Measurements from ENCODE around the gene ACIN1. TPM values are rescaled to one million over a fixed set of nuclear protein-coding genes. Genes with fewer than 3 reads are reported as not detected.
A peak's percentile ranks its signal among the peaks of the same experiment; 100 is the strongest.

Gene ACIN1
- total and polyA plus RNA-seq, 2 of the 13 experiments (the other 11 are each of a cell fraction or from before 2014, with no cell fraction given) = 165 to 183 TPM

DNA sequence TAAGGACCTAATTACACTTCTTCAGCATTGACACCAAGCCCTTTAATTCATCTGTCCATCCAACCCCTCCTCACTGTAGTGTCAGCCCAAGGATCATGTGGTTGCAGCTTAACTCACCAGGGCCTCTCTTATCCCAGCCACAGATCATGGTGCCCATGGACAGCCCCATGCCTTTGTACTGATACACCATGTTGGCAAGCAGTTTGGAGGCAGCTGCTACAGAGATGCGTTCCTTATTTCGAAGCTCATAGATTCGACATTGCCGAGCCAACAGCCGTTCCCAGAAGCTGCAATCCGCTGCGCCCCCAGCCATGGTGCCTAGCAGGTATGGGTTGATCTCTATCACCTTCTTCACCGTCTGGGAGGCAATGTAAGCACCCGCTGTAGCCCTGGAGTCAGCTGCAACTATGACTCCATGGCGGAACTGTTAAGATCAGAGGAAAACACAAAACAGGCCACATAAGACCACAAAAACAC is 61.6 kb downstream of the ACIN1 start (continued):
- TF ChIP-seq, protein P1, sequence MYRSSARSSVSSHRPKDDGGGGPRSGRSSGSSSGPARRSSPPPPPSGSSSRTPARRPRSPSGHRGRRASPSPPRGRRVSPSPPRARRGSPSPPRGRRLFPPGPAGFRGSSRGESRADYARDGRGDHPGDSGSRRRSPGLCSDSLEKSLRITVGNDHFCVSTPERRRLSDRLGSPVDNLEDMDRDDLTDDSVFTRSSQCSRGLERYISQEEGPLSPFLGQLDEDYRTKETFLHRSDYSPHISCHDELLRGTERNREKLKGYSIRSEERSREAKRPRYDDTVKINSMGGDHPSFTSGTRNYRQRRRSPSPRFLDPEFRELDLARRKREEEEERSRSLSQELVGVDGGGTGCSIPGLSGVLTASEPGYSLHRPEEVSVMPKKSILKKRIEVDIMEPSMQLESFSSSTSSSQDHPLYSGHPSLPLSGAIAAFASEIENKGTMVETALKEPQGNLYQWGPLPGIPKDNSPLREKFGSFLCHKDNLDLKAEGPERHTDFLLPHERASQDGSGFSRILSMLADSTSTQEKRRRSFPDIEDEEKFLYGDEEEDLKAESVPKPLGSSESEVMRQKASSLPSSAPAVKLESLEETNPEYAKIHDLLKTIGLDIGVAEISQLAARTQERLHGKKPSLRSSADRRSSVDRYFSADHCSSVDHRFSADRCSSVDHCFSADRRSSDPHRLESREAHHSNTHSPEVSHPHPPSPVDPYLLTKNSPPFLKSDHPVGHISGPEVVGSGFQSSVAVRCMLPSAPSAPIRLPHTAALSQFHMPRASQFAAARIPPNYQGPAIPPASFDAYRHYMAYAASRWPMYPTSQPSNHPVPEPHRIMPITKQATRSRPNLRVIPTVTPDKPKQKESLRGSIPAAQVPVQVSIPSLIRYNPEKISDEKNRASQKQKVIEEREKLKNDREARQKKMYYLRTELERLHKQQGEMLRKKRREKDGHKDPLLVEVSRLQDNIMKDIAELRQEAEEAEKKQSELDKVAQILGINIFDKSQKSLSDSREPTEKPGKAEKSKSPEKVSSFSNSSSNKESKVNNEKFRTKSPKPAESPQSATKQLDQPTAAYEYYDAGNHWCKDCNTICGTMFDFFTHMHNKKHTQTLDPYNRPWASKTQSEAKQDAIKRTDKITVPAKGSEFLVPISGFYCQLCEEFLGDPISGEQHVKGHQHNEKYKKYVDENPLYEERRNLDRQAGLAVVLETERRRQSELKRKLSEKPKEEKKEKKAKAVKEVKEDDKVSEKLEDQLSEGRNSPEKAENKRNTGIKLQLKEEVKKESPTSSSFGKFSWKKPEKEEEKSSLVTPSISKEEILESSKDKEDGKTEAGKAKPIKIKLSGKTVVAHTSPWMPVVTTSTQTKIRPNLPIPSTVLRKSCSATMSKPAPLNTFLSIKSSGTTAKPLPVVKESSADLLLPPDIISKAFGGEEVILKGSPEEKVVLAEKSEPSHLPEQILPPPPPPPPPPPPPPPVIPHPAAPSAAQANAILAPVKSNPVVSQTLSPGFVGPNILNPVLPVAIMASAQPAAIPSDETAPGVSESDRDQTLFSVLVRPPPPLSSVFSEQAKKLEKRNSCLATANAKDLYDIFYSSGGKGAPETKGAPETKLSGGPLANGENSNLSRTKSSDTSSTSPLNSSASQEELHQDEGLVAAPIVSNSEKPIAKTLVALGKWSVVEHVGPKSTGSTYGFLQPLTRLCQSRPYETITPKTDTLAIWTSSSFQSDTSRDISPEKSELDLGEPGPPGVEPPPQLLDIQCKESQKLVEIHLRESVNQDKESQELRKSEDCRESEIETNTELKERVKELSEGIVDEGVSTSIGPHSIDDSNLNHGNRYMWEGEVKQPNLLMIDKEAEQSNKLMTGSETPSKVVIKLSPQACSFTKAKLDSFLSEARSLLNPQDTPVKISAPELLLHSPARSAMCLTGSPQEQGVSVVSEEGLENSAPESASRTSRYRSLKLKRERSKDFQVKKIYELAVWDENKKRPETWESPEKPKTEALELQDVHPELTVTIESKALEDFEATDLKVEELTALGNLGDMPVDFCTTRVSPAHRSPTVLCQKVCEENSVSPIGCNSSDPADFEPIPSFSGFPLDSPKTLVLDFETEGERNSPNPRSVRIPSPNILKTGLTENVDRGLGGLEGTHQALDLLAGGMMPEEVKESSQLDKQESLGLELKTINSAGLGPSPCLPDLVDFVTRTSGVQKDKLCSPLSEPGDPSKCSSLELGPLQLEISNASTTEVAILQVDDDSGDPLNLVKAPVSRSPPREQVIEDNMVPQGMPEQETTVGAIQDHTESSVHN (CRISPR knock-in tag; IDR thresholded peaks at IDR 0.05) = 0 out of 2 replicates have a peak, but pooled peaks have one; percentile 39
- no peak for TF ChIP-seq ZNF891 (CRISPR knock-in tag; IDR thresholded peaks at IDR 0.05)
- peak; percentile 55; the same call in 1 of the 2 replicates for TF ChIP-seq CBX5 (CRISPR knock-in tag; IDR thresholded peaks at IDR 0.05; ENCODE audit: borderline replicate concordance)
- no peak for TF ChIP-seq MIER3 (CRISPR knock-in tag; IDR thresholded peaks at IDR 0.05; ENCODE audit: borderline replicate concordance)
- TF ChIP-seq, protein P2, sequence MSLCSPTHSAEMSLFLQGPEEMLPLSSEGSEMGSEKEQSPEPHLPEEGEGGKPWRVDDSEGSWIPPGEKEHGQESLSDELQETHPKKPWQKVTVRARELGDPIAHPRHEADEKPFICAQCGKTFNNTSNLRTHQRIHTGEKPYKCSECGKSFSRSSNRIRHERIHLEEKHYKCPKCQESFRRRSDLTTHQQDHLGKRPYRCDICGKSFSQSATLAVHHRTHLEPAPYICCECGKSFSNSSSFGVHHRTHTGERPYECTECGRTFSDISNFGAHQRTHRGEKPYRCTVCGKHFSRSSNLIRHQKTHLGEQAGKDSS (CRISPR knock-in tag; IDR thresholded peaks at IDR 0.05; ENCODE audit: borderline replicate concordance, low read depth) = no peak
- TF ChIP-seq, protein P3, sequence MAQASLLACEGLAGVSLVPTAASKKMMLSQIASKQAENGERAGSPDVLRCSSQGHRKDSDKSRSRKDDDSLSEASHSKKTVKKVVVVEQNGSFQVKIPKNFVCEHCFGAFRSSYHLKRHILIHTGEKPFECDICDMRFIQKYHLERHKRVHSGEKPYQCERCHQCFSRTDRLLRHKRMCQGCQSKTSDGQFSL (CRISPR knock-in tag; IDR thresholded peaks at IDR 0.05) = no peak
- no peak for TF ChIP-seq NKX3-1 (CRISPR knock-in tag; IDR thresholded peaks at IDR 0.05)
- no peak for TF ChIP-seq MAZ (IDR thresholded peaks at IDR 0.05; ENCODE audit: borderline replicate concordance, low read depth, low read length)
- TF ChIP-seq MAZ (CRISPR knock-in tag; IDR thresholded peaks at IDR 0.05; ENCODE audit: low read depth) = no peak
- TF ChIP-seq, protein P4, sequence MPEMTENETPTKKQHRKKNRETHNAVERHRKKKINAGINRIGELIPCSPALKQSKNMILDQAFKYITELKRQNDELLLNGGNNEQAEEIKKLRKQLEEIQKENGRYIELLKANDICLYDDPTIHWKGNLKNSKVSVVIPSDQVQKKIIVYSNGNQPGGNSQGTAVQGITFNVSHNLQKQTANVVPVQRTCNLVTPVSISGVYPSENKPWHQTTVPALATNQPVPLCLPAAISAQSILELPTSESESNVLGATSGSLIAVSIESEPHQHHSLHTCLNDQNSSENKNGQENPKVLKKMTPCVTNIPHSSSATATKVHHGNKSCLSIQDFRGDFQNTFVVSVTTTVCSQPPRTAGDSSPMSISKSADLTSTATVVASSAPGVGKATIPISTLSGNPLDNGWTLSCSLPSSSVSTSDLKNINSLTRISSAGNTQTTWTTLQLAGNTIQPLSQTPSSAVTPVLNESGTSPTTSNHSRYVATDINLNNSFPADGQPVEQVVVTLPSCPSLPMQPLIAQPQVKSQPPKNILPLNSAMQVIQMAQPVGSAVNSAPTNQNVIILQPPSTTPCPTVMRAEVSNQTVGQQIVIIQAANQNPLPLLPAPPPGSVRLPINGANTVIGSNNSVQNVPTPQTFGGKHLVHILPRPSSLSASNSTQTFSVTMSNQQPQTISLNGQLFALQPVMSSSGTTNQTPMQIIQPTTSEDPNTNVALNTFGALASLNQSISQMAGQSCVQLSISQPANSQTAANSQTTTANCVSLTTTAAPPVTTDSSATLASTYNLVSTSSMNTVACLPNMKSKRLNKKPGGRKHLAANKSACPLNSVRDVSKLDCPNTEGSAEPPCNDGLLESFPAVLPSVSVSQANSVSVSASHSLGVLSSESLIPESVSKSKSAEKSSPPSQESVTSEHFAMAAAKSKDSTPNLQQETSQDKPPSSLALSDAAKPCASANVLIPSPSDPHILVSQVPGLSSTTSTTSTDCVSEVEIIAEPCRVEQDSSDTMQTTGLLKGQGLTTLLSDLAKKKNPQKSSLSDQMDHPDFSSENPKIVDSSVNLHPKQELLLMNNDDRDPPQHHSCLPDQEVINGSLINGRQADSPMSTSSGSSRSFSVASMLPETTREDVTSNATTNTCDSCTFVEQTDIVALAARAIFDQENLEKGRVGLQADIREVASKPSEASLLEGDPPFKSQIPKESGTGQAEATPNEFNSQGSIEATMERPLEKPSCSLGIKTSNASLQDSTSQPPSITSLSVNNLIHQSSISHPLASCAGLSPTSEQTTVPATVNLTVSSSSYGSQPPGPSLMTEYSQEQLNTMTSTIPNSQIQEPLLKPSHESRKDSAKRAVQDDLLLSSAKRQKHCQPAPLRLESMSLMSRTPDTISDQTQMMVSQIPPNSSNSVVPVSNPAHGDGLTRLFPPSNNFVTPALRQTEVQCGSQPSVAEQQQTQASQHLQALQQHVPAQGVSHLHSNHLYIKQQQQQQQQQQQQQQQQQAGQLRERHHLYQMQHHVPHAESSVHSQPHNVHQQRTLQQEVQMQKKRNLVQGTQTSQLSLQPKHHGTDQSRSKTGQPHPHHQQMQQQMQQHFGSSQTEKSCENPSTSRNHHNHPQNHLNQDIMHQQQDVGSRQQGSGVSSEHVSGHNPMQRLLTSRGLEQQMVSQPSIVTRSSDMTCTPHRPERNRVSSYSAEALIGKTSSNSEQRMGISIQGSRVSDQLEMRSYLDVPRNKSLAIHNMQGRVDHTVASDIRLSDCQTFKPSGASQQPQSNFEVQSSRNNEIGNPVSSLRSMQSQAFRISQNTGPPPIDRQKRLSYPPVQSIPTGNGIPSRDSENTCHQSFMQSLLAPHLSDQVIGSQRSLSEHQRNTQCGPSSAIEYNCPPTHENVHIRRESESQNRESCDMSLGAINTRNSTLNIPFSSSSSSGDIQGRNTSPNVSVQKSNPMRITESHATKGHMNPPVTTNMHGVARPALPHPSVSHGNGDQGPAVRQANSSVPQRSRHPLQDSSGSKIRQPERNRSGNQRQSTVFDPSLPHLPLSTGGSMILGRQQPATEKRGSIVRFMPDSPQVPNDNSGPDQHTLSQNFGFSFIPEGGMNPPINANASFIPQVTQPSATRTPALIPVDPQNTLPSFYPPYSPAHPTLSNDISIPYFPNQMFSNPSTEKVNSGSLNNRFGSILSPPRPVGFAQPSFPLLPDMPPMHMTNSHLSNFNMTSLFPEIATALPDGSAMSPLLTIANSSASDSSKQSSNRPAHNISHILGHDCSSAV (CRISPR knock-in tag; IDR thresholded peaks at IDR 0.05; ENCODE audit: borderline replicate concordance) = no peak
- TF ChIP-seq U2AF1 (optimal IDR thresholded peaks at IDR 0.05; ENCODE audit: low read depth, low read length) = no peak
- TF ChIP-seq ZNF431 (CRISPR knock-in tag; IDR thresholded peaks at IDR 0.05; ENCODE audit: borderline replicate concordance, low read depth) = no peak

Measured in HepG2 (cell line).